ENCODE results near the gene ZNF346.
A peak's percentile ranks its signal among the peaks of the same experiment; 100 is the strongest.

Gene ZNF346

DNA sequence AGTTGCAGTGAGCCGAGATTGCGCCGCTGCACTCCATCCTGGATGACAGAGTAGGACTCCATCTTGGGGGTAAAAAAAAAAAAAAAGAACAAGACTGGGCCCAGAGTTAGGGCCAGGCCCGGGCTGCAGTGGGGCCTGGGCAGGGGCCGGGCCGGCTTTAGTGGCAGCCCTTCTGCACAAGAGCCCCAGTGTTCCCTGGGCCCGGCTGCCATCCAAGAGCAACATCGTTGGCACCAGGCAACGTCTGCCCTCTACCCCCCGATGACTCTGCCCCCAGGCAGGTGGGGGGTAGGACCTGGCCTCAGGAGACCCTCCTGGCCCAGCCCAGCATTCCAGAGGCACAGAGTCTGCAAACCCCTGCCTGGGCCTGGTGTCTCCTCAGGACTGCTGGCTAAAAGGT, 59.4 kb downstream of the ZNF346 start:
- TF ChIP-seq Cebpa-rat (IDR thresholded peaks at IDR 0.05) = no peak
- Histone ChIP-seq H3K27me3 (no peaks in the 10 kb centered on the region), H3K4me1 (peaks cover 0 to 36% (median 28%) of the 10 kb centered on the region in 10 experiments; a peak in 18 of 20 replicates), H3K36me3 (no peaks in the 10 kb centered on the region), H3K9ac (no peak overlapping the region), H3K4me3 (no peak overlapping the region), H3K9me3 (replicated peaks in 1 of 11) (no peaks in the 10 kb centered on the region), H4K20me1 (peaks cover 0 to 11% (median 0%) of the 10 kb centered on the region in 11 experiments; a peak in 2 of 22 replicates), H3K4me2 (no peak overlapping the region), H3K27ac (no peak overlapping the region)

DNA sequence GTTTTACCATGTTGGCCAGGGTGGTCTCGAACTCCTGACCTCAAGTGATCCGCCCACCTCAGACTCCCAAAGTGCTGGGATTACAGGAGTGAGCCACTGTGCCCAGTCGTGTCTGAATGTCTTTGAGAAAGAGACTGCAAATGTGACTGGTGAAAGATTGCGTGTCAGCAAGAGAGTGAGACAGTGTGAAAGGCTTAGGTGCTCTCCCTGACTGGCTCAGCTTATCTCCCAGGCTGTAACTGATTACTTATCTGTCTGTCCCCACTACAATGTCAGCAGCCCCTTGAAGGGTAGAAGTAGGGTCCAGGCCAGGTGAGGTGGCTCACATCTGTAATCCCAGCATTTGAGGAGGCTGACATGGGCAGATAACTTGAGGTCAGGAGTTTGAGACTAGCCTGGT, 60.9 kb downstream of the ZNF346 start:
- Histone ChIP-seq H3K27me3 (peaks cover 0 to 8% (median 0%) of the 10 kb centered on the region in 11 experiments; a peak in 3 of 22 replicates), H3K9ac (no peak overlapping the region), H3K4me1 (peaks cover 0 to 48% (median 39%) of the 10 kb centered on the region in 10 experiments; a peak in 18 of 20 replicates), H3K27ac (no peak overlapping the region), H3K4me2 (no peak overlapping the region), H4K20me1 (peaks cover 0 to 11% (median 0%) of the 10 kb centered on the region in 11 experiments; a peak in 3 of 22 replicates), H3K4me3 (no peak overlapping the region), H3K9me3 (replicated peaks in 1 of 11) (no peaks in the 10 kb centered on the region), H3K36me3 (no peaks in the 10 kb centered on the region)
- no peak for TF ChIP-seq Cebpa-rat (IDR thresholded peaks at IDR 0.05)

- Histone ChIP-seq H3K36me3 (no peaks in the 10 kb centered on the region), H3K27me3 (peaks cover 0 to 8% (median 0%) of the 10 kb centered on the region in 11 experiments; a peak in 3 of 22 replicates), H4K20me1 (peaks cover 0 to 12% (median 0%) of the 10 kb centered on the region in 11 experiments; a peak in 4 of 22 replicates), H3K9me3 (replicated peaks in 1 of 11) (no peaks in the 10 kb centered on the region), H3K4me2 (peak overlapping the region in 6 of 11 experiments; percentile 4 to 47 (median 26); a peak in 9 of 22 replicates), H3K27ac (no peak overlapping the region), H3K4me3 (no peak overlapping the region), H3K4me1 (peaks cover 7 to 53% (median 47%) of the 10 kb centered on the region in 10 experiments), H3K9ac (peak overlapping the region in 1 of 11 experiments; percentile 35; a peak in 1 of 22 replicates)
- TF ChIP-seq Cebpa-rat (IDR thresholded peaks at IDR 0.05) = no peak
Observed at GRCh38 chr5:177084175-177084574, 61.7 kb downstream of the ZNF346 start.

GRCh38 chr5:177085985-177086653, 63.6 kb downstream of the ZNF346 start:
- H3K27me3 ChIP-seq = peaks cover 0 to 8% (median 0%) of the 10 kb centered on the region in 11 experiments; a peak in 3 of 22 replicates
- H4K20me1 ChIP-seq = peaks cover 0 to 30% (median 0%) of the 10 kb centered on the region in 11 experiments; a peak in 4 of 22 replicates
- no peak for TF ChIP-seq Cebpa-rat (IDR thresholded peaks at IDR 0.05)
- peak overlapping the region in 9 of 11 experiments; percentile 3 to 78 (median 56); a peak in 12 of 22 replicates for H3K4me2 ChIP-seq
- H3K36me3 ChIP-seq = no peaks in the 10 kb centered on the region
- peak overlapping the region in 3 of 11 experiments; percentile 18 to 28 (median 27); a peak in 4 of 22 replicates for H3K27ac ChIP-seq
- H3K9ac ChIP-seq = peak overlapping the region in 2 of 11 experiments; percentile 1 to 8; a peak in 2 of 22 replicates
- H3K9me3 ChIP-seq (replicated peaks in 1 of 11) = no peaks in the 10 kb centered on the region
- peaks cover 15 to 59% (median 54%) of the 10 kb centered on the region in 10 experiments for H3K4me1 ChIP-seq
- H3K4me3 ChIP-seq = no peak overlapping the region

DNA sequence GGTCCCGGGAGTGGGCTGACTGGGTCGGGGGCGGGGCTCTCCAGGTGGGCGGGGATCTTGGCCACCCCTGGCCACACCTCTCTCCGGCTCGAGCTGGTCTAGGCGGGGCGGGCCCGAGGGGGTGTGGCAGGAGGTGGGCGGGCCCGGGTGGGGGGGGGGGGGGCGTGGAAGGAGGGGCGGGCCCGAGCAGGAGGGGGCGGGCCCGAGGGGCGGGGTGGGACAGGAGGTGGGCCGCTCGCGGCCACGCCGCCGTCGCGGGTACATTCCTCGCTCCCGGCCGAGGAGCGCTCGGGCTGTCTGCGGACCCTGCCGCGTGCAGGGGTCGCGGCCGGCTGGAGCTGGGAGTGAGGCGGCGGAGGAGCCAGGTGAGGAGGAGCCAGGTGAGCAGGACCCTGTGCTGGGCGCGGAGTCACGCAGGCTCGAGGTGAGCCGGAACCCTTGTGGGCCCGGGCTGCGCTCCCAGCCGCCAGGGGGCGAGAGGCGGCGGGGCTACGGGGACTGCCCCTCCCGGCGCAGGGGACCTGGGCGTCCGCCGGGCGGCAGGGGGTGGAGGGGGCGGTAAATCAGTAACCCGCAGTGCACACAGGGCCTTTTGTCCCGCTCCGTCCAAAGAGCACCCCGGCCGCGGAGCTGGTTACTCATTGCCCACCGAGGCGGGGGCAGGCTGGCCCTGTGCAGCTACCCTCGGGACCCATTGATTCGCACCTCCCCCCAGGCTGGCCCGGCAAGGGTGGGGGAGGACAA, 64.3 kb downstream of the ZNF346 start, which contains the start of gene FGFR4:
Gene FGFR4 (plus strand): TSS at position 262 of the 744 bp plus-strand sequence. CDS start 2,688 bp downstream, outside the sequence.
- Histone ChIP-seq H4K20me1 (peaks cover 0 to 36% (median 0%) of the 10 kb centered on the region in 11 experiments; a peak in 4 of 22 replicates), H3K36me3 (no peaks in the 10 kb centered on the region), H3K9me3 (replicated peaks in 1 of 11) (no peaks in the 10 kb centered on the region), H3K4me1 (peaks cover 15 to 59% (median 54%) of the 10 kb centered on the region in 10 experiments), H3K27me3 (peaks cover 0 to 8% (median 0%) of the 10 kb centered on the region in 11 experiments; a peak in 3 of 22 replicates), H3K4me2 (peak within 1 kb of the TSS; percentile 67 to 98 (median 86)), H3K4me3 (peak within 1 kb of the TSS; percentile 49 to 67 (median 55)), H3K27ac (peak within 1 kb of the TSS in 8 of 11 experiments; percentile 43 to 67 (median 58); a peak in 14 of 22 replicates), H3K9ac (peak within 1 kb of the TSS; percentile 40 to 75 (median 66); a peak in 21 of 22 replicates)
- no peak for TF ChIP-seq Cebpa-rat (IDR thresholded peaks at IDR 0.05)

- peak overlapping the region in 8 of 11 experiments; percentile 43 to 67 (median 58); a peak in 13 of 22 replicates for H3K27ac ChIP-seq
- no peaks in the 10 kb centered on the region for H3K9me3 ChIP-seq (replicated peaks in 1 of 11)
- peak overlapping the region; percentile 40 to 75 (median 66); a peak in 20 of 22 replicates for H3K9ac ChIP-seq
- H3K36me3 ChIP-seq = no peaks in the 10 kb centered on the region
- peak overlapping the region; percentile 67 to 98 (median 86) for H3K4me2 ChIP-seq
- H3K4me1 ChIP-seq = peaks cover 15 to 59% (median 54%) of the 10 kb centered on the region in 10 experiments
- H3K4me3 ChIP-seq = peak overlapping the region; percentile 49 to 67 (median 55)
- peaks cover 0 to 36% (median 0%) of the 10 kb centered on the region in 11 experiments; a peak in 4 of 22 replicates for H4K20me1 ChIP-seq
- no peak for TF ChIP-seq Cebpa-rat (IDR thresholded peaks at IDR 0.05)
- peaks cover 0 to 8% (median 0%) of the 10 kb centered on the region in 11 experiments; a peak in 3 of 22 replicates for H3K27me3 ChIP-seq
Observed at GRCh38 chr5:177087398-177088005, 65.0 kb downstream of the ZNF346 start.

- H3K27ac ChIP-seq = no peak overlapping the region
Observed at GRCh38 chr5:177089127-177089526, 66.6 kb downstream of the ZNF346 start.

More at GRCh38 chr5:177089127-177089526, 66.6 kb downstream of the ZNF346 start:
- no peak for TF ChIP-seq Cebpa-rat (IDR thresholded peaks at IDR 0.05)
- Histone ChIP-seq H3K4me3 (no peak overlapping the region), H3K4me1 (peaks cover 15 to 56% (median 51%) of the 10 kb centered on the region in 10 experiments), H3K4me2 (peak overlapping the region; percentile 43 to 85 (median 75)), H4K20me1 (peaks cover 0 to 36% (median 0%) of the 10 kb centered on the region in 11 experiments; a peak in 4 of 22 replicates), H3K36me3 (no peaks in the 10 kb centered on the region), H3K9ac (peak overlapping the region in 7 of 11 experiments; percentile 6 to 54 (median 24); a peak in 5 of 22 replicates), H3K27me3 (peaks cover 0 to 8% (median 0%) of the 10 kb centered on the region in 11 experiments; a peak in 3 of 22 replicates), H3K9me3 (replicated peaks in 1 of 11) (no peaks in the 10 kb centered on the region)

Measured in BLaER1 treated with 17β-estradiol and CSF1 and Interleukin-3, amounts not matched to agents 10 nM and 100 nM (cell line).